Choroid plexus epithelial cell (primary cell): ENCODE results near the gene ATP10A.
"Not testable (repeated sequence)": the region's sequence is repeated elsewhere in the genome, so short reads cannot be mapped to it uniquely, and the experiment has no call there.

Experiments used
- DNase-seq: peaks from one replicate; pipeline ENCODE4 v3.0.0-alpha.2; 2010; ENCODE audit warnings: low read depth
- H3K4me3 ChIP-seq: 2 replicates; pipeline ENCODE4 v1.5.1; 2011; ENCODE audit warnings: low read depth, mild to moderate bottlenecking, control low read depth, low read length, moderate library complexity
- CTCF ChIP-seq: conservative IDR thresholded peaks from 2 replicates; pipeline ENCODE4 v1.5.1; 2011; ENCODE audit warnings: low read depth, mild to moderate bottlenecking, control low read depth, inconsistent platforms, low read length, moderate library complexity

Gene ATP10A

DNA sequence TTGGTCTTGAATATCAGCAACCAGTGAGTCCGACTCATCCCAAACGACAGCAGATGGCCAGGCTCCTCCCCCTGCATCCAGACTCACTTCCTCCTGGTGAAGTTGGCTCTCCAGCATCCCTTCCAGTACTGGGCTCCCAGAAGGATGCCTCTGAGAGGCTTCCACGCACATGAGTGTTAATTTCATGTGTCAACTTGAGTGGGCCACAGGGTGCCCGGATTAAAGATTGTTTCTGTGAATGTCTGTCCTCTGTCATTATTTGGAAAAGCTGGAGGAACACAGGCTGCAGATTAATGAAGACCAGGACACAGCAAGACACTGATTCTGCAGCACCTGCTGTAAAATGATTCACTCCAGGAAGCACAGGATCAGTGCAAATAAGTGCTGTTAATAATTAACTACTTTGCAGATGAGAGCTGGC is 99.8 kb downstream of the ATP10A start:
- no peak overlapping the region for H3K4me3 ChIP-seq
- DNase-seq: no peak
- no peak for TF ChIP-seq CTCF

- no peak overlapping the region for H3K4me3 ChIP-seq
- TF ChIP-seq CTCF: no peak
- DNase-seq: no peak
Measured at GRCh38 chr15:25761971-25762662, 101.0 kb downstream of the ATP10A start.

DNA sequence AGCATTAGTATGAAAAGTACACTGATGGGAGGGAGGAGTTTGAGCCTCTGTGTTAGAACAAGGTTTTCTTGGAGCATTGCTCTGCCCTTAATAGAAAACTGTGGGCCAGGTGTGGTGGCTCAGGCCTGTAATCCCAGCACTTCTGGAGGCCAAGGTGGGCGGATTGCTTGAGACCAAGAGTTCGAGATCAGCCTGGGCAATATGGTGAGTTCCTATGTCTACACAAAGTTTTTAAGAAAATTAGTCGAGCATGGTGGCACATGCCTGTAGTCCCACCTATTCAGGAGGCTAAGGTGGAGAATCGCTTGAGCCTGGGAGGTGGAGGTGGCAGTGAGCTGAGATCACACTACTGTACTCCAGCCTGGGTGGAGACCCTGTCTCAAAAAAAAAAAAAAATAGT is 103.7 kb downstream of the ATP10A start:
- no peak overlapping the region for H3K4me3 ChIP-seq
- no peak for TF ChIP-seq CTCF

GRCh38 chr15:25758612-25759011 is 104.5 kb downstream of the ATP10A start:
- H3K4me3 ChIP-seq, DNase-seq: not testable (repeated sequence)

More for the DNA sequence above, 103.7 kb downstream of the ATP10A start:
- no peak for DNase-seq

- TF ChIP-seq CTCF: no peak
- H3K4me3 ChIP-seq: no peak overlapping the region
- no peak for DNase-seq
Measured at GRCh38 chr15:25743548-25744275, 119.4 kb downstream of the ATP10A start.

DNA sequence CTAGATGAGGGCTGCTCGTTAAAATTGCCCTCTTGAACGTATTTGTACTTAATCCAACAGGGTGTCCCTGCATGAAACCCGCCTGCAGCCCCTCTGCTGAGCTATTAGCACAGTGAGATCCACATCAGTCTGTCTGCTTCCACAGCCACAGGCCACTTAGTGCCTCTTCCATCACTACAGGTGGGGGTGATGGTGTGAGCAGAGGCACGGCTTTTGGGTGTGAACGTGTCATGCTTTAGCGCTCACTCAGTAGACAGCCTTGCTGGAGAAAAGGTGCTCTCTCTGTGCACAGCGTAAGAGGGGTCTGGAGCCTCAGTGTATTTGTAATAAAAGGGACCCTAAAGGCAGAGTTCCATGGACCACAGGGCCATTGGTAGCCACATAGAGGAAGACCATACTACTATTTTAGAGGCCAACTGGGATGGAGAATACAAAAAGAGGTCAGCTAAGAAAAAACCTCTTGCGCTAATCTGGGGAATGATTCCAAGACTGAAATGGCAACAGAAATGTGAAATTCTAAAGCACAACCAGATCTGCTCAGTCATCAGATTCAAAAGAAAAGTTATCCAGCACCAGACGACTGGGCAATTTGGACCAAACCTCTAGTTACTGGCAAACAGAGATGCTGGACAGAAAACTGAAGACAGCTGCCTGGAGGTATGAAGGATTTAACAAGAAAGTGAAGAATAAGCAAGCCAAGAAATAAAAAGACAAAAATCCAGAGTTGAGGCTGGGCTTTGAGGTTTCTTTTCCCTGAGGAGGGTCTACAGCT is 120.2 kb downstream of the ATP10A start:
- no peak for DNase-seq
- TF ChIP-seq CTCF: no peak
- H3K4me3 ChIP-seq: no peak overlapping the region

GRCh38 chr15:25742041-25742730 is 120.9 kb downstream of the ATP10A start:
- TF ChIP-seq CTCF: no peak
- no peak overlapping the region for H3K4me3 ChIP-seq

More at GRCh38 chr15:25742041-25742730, 120.9 kb downstream of the ATP10A start:
- no peak for DNase-seq
